Activated B cell treated with CpG ODN at 0.5 μM for 24 hours (primary cell): ENCODE results near the gene LPAR6. TPM values are rescaled to one million over a fixed set of nuclear protein-coding genes. Genes with fewer than 3 reads are reported as not detected.

ENCODE experiments used
- ATAC-seq: fragments of 200-7000 bp; cut with Tn5 transposase; one replicate; pipeline ENCODE4 v1.10.0; 2021; ENCODE audit warnings: low read depth, mild to moderate bottlenecking, moderate library complexity
- CTCF ChIA-PET: fragments of 350-600 bp; sonication (Branson Sonifier 250); formaldehyde crosslinking; loops from one replicate; lab custom pipeline; 2021; ENCODE audit warnings: antibody characterized with exemption; lab: Charles Lee
- POLR2A ChIA-PET: fragments of 350-600 bp; sonication (Branson Sonifier 250); formaldehyde crosslinking; loops from one replicate; lab custom pipeline; 2021; ENCODE audit warnings: antibody characterized with exemption; lab: Charles Lee
- DNase-seq: peaks from one replicate; pipeline ENCODE4 v3.0.0; 2022
- H3K27ac Mint-ChIP-seq: one replicate; pipeline ENCODE4 v1.8.0; 2020; ENCODE audit warnings: mixed read lengths
- H3K27me3 Mint-ChIP-seq: one replicate; pipeline ENCODE4 v1.8.0; 2021; ENCODE audit warnings: mixed read lengths
- H3K36me3 Mint-ChIP-seq: one replicate; pipeline ENCODE4 v1.8.0; 2021; ENCODE audit warnings: low read depth, mixed read lengths
- H3K4me1 Mint-ChIP-seq: one replicate; pipeline ENCODE4 v1.8.0; 2021; ENCODE audit warnings: mixed read lengths
- H3K4me3 Mint-ChIP-seq: one replicate; pipeline ENCODE4 v1.8.0; 2020; ENCODE audit warnings: mild to moderate bottlenecking, mixed read lengths
- H3K9me3 Mint-ChIP-seq: one replicate; pipeline ENCODE4 v1.8.0; 2020; ENCODE audit warnings: mixed read lengths
- intact Hi-C: fragments of 100-400 bp; cut with micrococcal nuclease; formaldehyde crosslinking; loops from one replicate; pipeline ENCODE4 v1.15.1; 2024
- total RNA-seq: library from RNA; stranded (reverse); gene quantifications from 2 replicates; pipeline ENCODE4 v1.2.3, GENCODE V29; 2022
- TF ChIP-seq, protein P1 (sequence below): fragments of 200-600 bp; IDR thresholded peaks from one replicate; pipeline ENCODE4 v1.8.0; 2022; ENCODE audit warnings: antibody characterized with exemption, mild to moderate bottlenecking

Gene LPAR6
- total RNA-seq, 1 donor from 2014 or later, result not detected

DNA sequence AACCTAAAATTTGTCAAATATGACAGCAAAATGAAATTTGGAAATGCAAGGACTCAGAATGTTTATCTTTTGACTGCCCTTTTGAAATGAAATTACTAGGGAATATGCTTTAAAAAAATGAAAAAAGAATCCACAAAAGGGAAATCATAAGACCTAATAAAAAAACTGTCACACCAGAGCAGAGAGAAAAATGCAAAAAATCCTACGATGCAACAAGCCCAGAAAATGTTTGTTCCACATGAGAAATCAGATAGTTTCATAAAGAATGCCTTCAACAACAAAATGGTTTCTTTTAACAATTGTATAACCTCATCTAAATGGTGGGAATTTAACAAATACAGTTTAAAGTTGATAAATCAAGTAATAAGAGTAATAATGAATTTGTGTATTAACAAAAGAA, 8.0 kb downstream of the LPAR6 start:
- H3K9me3 Mint-ChIP-seq, result no peaks in the 10 kb centered on the region
- ChIA-PET CTCF (no interaction called here), POLR2A (no interaction called here)
- H3K36me3 Mint-ChIP-seq, result peaks cover 56% of the 10 kb centered on the region
- no peaks in the 10 kb centered on the region for H3K27me3 Mint-ChIP-seq
- ATAC-seq, result no peak
- no peak overlapping the region for H3K4me3 Mint-ChIP-seq
- intact Hi-C loops, result no loop called here
- TF ChIP-seq, protein P1, sequence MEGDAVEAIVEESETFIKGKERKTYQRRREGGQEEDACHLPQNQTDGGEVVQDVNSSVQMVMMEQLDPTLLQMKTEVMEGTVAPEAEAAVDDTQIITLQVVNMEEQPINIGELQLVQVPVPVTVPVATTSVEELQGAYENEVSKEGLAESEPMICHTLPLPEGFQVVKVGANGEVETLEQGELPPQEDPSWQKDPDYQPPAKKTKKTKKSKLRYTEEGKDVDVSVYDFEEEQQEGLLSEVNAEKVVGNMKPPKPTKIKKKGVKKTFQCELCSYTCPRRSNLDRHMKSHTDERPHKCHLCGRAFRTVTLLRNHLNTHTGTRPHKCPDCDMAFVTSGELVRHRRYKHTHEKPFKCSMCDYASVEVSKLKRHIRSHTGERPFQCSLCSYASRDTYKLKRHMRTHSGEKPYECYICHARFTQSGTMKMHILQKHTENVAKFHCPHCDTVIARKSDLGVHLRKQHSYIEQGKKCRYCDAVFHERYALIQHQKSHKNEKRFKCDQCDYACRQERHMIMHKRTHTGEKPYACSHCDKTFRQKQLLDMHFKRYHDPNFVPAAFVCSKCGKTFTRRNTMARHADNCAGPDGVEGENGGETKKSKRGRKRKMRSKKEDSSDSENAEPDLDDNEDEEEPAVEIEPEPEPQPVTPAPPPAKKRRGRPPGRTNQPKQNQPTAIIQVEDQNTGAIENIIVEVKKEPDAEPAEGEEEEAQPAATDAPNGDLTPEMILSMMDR, result no peak
- DNase-seq, result no peak
- H3K27ac Mint-ChIP-seq, result no peak overlapping the region
- H3K4me1 Mint-ChIP-seq, result peaks cover 12% of the 10 kb centered on the region

GRCh38 chr13:48403913-48404312, 9.0 kb downstream of the LPAR6 start:
- ATAC-seq (no peak), DNase-seq (no peak)
- H3K27ac Mint-ChIP-seq, result no peak overlapping the region
- H3K27me3 Mint-ChIP-seq, result no peaks in the 10 kb centered on the region
- H3K4me3 Mint-ChIP-seq, result no peak overlapping the region
- POLR2A ChIA-PET, result no interaction called here
- CTCF ChIA-PET, result no interaction called here
- TF ChIP-seq, protein P1, result no peak
- intact Hi-C loops, result no loop called here
- H3K9me3 Mint-ChIP-seq, result no peaks in the 10 kb centered on the region
- H3K36me3 Mint-ChIP-seq, result peaks cover 59% of the 10 kb centered on the region
- peaks cover 15% of the 10 kb centered on the region for H3K4me1 Mint-ChIP-seq

DNA sequence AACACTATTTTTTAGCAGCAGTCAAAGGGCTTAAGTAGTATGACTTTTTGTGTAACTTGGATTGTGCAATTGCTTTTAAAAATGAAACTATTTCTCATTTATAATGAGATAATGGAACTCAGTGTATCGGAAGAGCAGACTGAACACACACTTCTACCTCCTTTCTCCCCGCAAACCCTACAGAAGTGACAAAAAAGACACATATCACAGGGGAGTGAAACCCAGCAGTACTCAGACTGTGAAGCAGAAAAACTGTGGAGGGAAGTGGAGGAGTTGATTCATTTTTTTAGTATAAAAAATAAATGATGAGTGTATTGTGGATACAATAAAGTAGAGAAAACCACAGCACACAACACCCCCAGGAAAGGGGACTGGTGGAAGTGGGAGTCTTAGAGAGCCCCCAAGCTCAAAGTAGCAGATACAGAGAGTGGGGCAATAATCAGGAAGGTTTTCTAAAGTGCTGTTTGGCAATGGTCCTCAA, 9.7 kb downstream of the LPAR6 start:
- Mint-ChIP-seq H3K9me3 (no peaks in the 10 kb centered on the region), H3K4me1 (peaks cover 15% of the 10 kb centered on the region), H3K27me3 (no peaks in the 10 kb centered on the region), H3K27ac (no peak overlapping the region), H3K36me3 (peaks cover 56% of the 10 kb centered on the region), H3K4me3 (no peak overlapping the region)
- CTCF ChIA-PET, result no interaction called here
- ATAC-seq (no peak), DNase-seq (no peak)
- POLR2A ChIA-PET, result no interaction called here
- TF ChIP-seq, protein P1, result no peak
- intact Hi-C loops, result no loop called here

DNA sequence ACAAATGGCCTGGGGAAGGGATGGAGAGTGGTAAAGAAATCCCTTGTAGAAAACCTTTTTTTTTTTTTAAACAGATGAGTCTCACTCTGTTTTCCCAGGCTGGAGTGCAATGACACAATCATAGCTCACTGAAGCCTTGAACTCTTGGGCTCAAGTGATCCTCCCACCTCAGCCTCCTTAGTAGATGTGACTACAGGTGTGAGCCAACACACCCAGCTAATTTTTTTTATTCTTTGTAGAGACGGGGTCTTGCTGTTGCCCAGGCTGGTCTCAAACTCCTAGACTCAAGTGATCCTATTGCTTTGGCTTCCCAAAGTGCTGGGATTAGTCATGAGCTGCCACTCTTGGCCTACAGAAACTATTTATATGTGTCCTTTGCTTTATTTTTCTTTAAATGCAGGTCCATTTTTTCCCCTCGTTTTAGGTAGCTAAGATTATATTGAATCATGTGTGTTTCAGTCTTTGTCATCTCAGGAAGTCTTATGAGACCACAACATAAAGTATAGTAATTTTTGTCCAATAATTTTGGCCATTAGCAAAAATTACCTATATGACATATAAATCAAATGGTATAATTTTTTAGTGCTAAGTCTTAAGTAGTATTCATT, 10.5 kb downstream of the LPAR6 start:
- ATAC-seq, result no peak
- peaks cover 53% of the 10 kb centered on the region for H3K36me3 Mint-ChIP-seq
- peaks cover 15% of the 10 kb centered on the region for H3K4me1 Mint-ChIP-seq
- CTCF ChIA-PET, result no interaction called here
- H3K4me3 Mint-ChIP-seq, result no peak overlapping the region
- no peaks in the 10 kb centered on the region for H3K27me3 Mint-ChIP-seq
- DNase-seq, result no peak
- H3K9me3 Mint-ChIP-seq, result no peaks in the 10 kb centered on the region
- intact Hi-C loops, result no loop called here
- TF ChIP-seq, protein P1, result no peak
- POLR2A ChIA-PET, result no interaction called here
- H3K27ac Mint-ChIP-seq, result no peak overlapping the region

DNA sequence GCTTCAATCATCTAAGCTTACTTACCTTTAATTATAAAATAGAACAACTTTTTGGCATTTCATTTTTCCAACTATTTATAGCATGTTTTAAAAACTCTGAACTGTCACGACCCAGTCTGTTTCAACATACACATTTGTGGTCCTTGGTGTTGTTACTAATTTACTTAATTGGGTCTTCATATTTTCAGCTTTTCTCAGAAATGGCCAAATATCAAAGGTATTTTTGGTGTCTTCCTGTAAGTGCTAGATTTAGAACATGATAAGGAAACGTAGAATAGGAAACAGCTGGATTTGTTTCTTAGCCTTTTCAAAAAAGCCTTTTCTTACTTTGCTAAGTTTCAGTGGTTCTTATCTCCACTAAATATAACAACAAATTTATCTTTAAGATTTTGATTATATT, 11.4 kb downstream of the LPAR6 start:
- peaks cover 15% of the 10 kb centered on the region for H3K4me1 Mint-ChIP-seq
- TF ChIP-seq, protein P1, result no peak
- POLR2A ChIA-PET, result no interaction called here

More for the DNA sequence above, 11.4 kb downstream of the LPAR6 start:
- intact Hi-C loops, result loop anchor here (1.0 kb wide), 1 partner anchor 179 kb away; no protein-coding TSS in a partner anchor
- Mint-ChIP-seq H3K27ac (no peak overlapping the region), H3K9me3 (no peaks in the 10 kb centered on the region), H3K36me3 (peaks cover 56% of the 10 kb centered on the region), H3K27me3 (no peaks in the 10 kb centered on the region), H3K4me3 (no peak overlapping the region)
- CTCF ChIA-PET, result interaction anchor here (0.8 to 1.2 kb wide), 2 partner anchors 178 to 179 kb away, joined by 3 to 4 read pairs; no protein-coding TSS in a partner anchor
- DNase-seq, result no peak
- ATAC-seq, result no peak
